SH-SY5Y (cell line): ENCODE measurements around the gene FAM120A.

Experiments
- GATA2 ChIP-seq: IDR thresholded peaks from 2 replicates; pipeline ENCODE4 v1.6.1; 2011; ENCODE audit warnings: mild to moderate bottlenecking, low read depth, low read length
- GATA3 ChIP-seq: IDR thresholded peaks from 2 replicates; pipeline ENCODE4 v1.6.1; 2011; ENCODE audit warnings: low read depth, mild to moderate bottlenecking, low read length, moderate library complexity

DNA sequence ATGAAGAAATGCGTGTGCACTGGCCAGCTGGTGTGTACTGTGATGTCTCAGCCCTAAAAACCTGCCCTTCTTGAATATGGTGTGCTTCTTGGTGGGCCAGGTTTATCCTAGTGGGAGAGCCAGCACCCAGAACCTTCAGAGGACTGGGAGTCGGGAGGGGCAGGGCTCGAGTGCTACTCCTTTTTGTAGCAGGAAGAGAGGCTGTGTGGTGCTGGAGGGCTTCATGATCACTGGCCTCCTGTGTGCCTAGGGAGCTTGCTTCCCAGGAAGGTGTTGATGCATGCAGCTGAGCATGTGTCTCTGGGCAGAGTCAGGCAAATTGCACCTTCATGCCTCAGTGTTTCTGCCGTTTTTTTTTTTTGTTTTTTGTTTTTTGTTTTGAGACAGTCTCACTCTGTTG is 144.9 kb downstream of the FAM120A start:
- TF ChIP-seq GATA2: no peak
- TF ChIP-seq GATA3: no peak
